Measurements from ENCODE around the gene MMP3. TPM values are rescaled to one million over a fixed set of nuclear protein-coding genes. Genes with fewer than 3 reads are reported as not detected.

The MMP3 gene
- total and polyA plus RNA-seq, 9 of the 15 experiments (the other 6 are each of a cell fraction or from before 2014, with no cell fraction given) = not detected

- Histone ChIP-seq H3K27ac (ENCODE audit: extremely low read depth, low read depth, low read length) (no peak overlapping the region), H3K9me1 (ENCODE audit: control insufficient read depth, insufficient read depth, low read length) (no peaks in the 10 kb centered on the region), H3K9me3 (replicated peaks; ENCODE audit: control insufficient read depth, insufficient read depth, low read depth, low read length) (no peaks in the 10 kb centered on the region), H4K20me1 (replicated peaks; ENCODE audit: control insufficient read depth, insufficient read depth, low read length) (no peaks in the 10 kb centered on the region), H3K27me3 (ENCODE audit: control insufficient read depth in 2 of 2, insufficient read depth in 2 of 2, low read length in 2 of 2) (no peaks in the 10 kb centered on the region), H2AFZ (ENCODE audit: low read depth, low read length) (no peak overlapping the region), H3K9ac (ENCODE audit: insufficient read depth in 1 of 2, low read depth in 2 of 2, low read length in 2 of 2) (no peak overlapping the region), H3K4me1 (replicated peaks in 1 of 2; ENCODE audit: control insufficient read depth in 2 of 2, insufficient read depth in 2 of 2, low read length in 2 of 2) (no peaks in the 10 kb centered on the region), H3K4me2 (ENCODE audit: insufficient read depth, low read length) (no peak overlapping the region), H3K36me3 (ENCODE audit: control insufficient read depth, insufficient read depth, low read length) (no peaks in the 10 kb centered on the region), H3K4me3 (no peak overlapping the region), H3K79me2 (ENCODE audit: control insufficient read depth, insufficient read depth, low read length) (no peaks in the 10 kb centered on the region)
- intact Hi-C loops (cut with micrococcal nuclease) (no loop called here), in situ Hi-C loops (cut with MboI) (no loop called here)
- WGBS (ENCODE audit: insufficient coverage, low coverage, missing lambda C conversion rate) = 0% methylated on average over 4 of the region's 4 CpGs
- ATAC-seq = no peak
- no peak for DNase-seq (ENCODE audit: extremely low read depth in 1 of 4, low spot score in 3 of 4)
- CTCF ChIA-PET (ENCODE audit: low intra/inter-chr PET ratio) = no interaction called here
- POLR2A ChIA-PET = no interaction called here
- no peak for FAIRE-seq
- no TSS peak for BruUV-seq (replicated peaks)
- TF ChIP-seq HOXB6 (CRISPR knock-in tag; IDR thresholded peaks at IDR 0.05; ENCODE audit: borderline replicate concordance) = no peak
- TF ChIP-seq ESRRB (CRISPR knock-in tag; IDR thresholded peaks at IDR 0.05; ENCODE audit: borderline replicate concordance) = no peak
- TF ChIP-seq ZFP91 (CRISPR knock-in tag; IDR thresholded peaks at IDR 0.05) = no peak
- TF ChIP-seq PHF8 (IDR thresholded peaks at IDR 0.05; ENCODE audit: borderline replicate concordance, low read length) = no peak
- TF ChIP-seq PHTF2 (CRISPR knock-in tag; IDR thresholded peaks at IDR 0.05) = no peak
- TF ChIP-seq ATF2 (CRISPR knock-in tag; IDR thresholded peaks at IDR 0.05) = no peak
- no peak for TF ChIP-seq CREM (IDR thresholded peaks at IDR 0.05; ENCODE audit: low read depth)
- no peak for TF ChIP-seq STAT5A (IDR thresholded peaks at IDR 0.05; ENCODE audit: borderline replicate concordance, low read length)
- no peak for TF ChIP-seq ZNF609 (CRISPR knock-in tag; IDR thresholded peaks at IDR 0.05; ENCODE audit: borderline replicate concordance)
- TF ChIP-seq ILK (tag; IDR thresholded peaks at IDR 0.05; ENCODE audit: borderline replicate concordance, low read depth) = no peak
- TF ChIP-seq BCL6 (CRISPR knock-in tag; IDR thresholded peaks at IDR 0.05) = no peak
- TF ChIP-seq SNRNP70 (optimal IDR thresholded peaks at IDR 0.05; ENCODE audit: low read depth, low read length) = no peak
- no peak for TF ChIP-seq TBP (optimal IDR thresholded peaks at IDR 0.05; ENCODE audit: low read depth, low read length)
- no peak for TF ChIP-seq CCNT2 (IDR thresholded peaks at IDR 0.05; ENCODE audit: borderline replicate concordance, extremely low read depth, insufficient read length, low read depth, low read length)
These were observed 52.0 kb downstream of the MMP3 start for GRCh38 chr11:102791271-102792036.
